ENCODE measurements around the gene THEM5.

Gene THEM5

DNA sequence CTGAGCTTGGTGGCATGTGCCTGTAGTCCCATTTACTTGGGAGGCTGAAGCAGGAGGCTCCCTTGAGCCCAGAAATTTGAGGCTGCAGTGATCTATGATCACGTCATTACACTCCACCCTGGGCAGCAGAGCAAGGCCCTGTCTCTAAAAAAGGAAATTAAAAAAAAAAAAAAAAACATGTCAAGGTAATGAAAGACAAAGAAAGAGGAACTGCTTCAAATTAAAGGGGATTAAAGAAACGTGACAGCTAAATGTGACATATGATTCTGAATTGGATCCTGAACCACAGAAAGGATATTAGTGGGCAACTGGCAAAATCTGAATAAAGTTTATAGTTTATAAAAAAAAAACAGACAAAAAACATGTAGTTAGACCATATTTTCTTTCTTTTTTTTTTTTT is 10.1 kb downstream of the THEM5 start:
- in situ Hi-C loops (cut with MboI; ENCODE audit: low sequenced_read_pairs) = no loop called here

DNA sequence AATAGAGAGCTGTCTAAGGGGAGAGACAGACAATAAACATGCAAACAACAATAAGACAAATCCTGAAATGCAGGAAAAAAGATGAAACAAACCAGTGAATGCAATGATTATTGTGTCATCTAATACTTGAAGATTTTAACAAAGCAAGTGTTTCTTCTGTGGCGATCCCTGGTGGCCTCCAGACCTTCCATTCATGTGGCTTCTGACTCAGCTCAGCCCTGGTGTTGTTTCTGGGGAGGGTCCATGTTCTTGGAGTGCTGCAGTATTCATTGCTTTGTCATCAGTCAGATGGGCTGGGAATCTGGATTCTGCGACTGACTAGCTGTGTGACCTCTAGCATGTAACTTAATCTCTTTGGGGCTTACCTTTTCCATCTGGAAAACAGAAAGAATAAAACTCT is 12.4 kb downstream of the THEM5 start:
- in situ Hi-C loops (cut with MboI; ENCODE audit: low sequenced_read_pairs) = no loop called here

DNA sequence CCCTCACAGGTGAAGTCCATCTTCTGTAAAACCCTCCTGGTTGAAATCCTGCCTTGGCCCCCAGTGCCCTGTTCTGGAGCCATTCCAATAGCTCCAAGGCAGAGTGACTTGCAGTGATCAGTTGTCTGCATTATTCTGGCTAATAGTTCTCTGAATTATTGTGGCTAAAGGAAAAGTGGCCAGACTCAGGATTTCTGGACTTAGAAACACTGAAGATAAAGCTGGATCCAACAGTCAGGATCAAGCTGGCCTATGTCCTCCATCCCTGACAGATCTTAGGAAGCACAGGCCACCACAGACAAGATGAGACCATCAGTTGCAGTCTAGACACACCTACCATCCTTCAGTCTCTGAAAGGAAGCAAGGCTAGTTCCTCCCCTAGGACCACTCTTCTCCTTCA is 13.1 kb downstream of the THEM5 start:
- in situ Hi-C loops (cut with MboI; ENCODE audit: low sequenced_read_pairs) = no loop called here

DNA sequence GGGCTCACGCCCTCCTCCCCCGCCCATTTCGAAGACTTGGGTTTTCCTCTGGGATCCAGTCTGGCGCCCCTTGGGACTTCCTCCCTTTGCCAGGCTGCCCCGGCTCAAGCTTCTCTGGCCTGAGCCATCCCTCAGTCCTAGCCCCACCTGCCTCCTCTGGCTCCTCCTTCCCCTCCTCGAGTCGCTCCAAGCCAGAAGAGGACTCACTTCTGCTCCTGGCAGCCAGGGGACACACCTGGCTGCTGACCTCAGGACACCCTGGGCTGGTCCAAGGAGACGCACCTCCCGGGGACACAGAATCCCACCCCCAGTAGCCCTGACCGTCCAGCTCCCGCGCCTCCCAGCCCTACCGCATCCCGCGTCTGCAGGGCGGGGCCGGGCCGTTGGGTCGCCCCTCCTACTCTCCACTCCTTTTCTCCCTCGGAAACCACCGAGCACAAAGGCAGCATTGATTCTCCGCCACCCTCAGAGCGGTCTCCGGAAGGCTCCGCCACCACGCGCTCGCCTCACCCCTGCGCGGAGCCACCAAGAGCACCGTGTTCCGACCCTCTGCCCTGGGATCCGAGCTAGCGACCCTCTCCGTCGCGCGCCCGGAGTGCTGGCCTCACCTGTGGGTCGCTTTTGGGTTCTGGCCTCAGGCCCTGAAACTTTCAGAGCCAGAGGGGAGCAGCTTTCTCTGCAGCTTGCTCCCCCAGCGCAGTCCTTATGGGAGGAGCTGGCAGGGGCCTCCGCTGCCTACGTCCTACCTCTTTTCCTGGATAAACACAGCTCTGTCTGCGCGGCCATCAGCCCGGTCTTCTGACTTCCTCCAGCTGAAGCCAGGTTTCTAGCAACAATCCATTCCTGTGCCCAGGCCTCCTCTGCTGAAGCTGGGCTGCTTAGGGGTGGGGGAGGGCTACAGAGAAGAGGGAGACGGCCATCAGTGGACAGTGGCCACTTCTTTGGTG is 13.8 kb downstream of the THEM5 start, which contains the start of gene C2CD4D:
TSS of gene C2CD4D (minus strand) at position 364 of the 947 bp plus-strand sequence. CDS start 831 bp downstream, outside the sequence.
- in situ Hi-C loops (cut with MboI; ENCODE audit: low sequenced_read_pairs) = no loop called here

DNA sequence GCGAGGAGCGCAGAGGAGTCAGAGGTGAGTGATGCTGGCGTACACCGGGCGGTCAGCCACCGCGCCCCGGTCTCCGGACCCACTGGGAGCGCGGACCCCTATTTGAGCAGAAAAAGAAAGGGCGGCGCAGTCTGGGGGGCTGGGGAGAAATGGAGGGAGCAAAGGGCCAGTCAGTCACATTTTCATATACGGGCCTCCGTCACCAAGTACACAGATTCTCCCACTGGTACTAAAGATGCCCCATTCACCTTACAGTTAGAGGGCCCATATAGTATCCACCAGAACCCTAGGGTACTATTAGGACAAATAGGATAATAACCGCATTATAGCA is 14.5 kb downstream of the THEM5 start:
- in situ Hi-C loops (cut with MboI; ENCODE audit: low sequenced_read_pairs) = no loop called here

DNA sequence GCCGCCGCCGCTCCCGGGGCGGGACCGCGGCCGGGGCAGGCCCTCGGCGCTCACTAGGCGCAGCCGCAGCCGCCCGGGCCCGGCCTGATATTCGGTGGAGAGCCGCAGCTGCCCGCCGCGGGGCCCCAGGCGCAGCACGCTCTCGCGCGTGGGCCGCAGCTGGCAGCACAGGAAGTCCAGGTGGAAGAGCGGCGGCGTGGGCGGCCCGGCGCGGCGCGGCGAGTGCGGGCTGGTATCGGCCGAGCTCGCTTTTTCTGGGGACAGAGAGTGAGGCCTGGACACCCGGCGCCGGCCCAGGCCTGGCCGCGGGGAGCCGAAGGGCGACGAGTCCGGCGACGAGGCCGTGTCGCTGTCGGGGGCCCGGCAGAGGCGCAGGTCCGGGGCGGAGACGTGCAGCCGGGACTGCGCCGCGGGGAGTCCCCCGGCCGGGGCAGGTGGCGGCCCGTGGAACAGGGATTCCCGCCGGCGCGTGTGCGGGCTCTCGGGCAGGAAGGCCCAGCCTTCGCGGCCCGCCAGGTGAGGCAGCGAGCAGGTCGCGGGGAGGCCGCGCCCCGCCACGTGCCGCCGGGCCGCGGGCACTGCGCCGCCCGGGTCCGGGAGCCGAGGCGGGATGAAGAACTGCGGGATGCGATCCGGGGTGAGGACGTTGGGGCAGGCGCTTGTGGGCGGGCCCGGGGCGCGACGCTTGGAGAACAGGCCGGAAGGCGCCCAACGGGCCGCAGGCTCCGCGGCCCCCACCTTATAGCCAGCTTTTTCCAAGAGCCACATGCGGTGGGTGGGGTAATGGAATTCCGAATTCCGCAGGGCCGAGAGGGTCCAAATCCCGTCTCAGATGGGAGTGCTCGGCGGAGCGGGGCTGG is 15.1 kb downstream of the THEM5 start:
- in situ Hi-C loops (cut with MboI; ENCODE audit: low sequenced_read_pairs) = no loop called here

DNA sequence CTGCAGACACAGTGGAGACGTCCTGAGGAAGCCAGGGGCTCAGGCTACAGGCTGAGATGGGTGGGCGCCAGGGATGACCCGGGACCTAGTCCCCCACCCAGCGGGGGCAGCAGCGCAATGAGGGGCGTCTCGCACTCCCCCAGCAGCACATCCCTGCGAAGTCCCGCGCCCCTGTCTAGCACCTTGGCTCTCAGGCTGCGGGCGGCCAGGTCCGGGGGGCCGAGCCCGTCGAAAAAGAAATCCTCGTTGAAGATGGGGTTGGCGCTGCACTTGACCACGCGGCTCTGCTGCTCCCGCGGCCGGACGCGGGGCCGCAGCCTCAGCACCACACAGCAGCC is 15.7 kb downstream of the THEM5 start:
- in situ Hi-C loops (cut with MboI; ENCODE audit: low sequenced_read_pairs) = no loop called here

DNA sequence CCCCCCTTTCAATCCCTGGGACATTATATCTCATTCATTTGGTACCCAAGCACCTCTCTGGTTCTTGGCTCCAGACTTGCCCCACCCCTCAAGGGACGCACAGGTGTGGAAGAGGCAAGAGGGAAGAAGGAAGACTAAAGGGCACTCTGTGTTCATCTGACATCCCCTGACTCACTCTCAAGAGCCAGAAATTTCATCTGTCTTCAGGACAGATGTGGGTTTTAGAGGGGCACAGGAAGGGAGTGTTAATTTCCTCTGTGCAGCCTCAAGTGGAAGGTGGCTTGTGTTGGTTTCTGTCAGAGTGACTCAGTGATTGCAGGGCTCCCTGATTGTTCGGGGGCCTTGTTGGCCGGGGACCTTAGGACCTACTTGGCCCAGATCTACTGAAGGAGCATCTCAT is 16.3 kb downstream of the THEM5 start:
- in situ Hi-C loops (cut with MboI; ENCODE audit: low sequenced_read_pairs) = no loop called here

DNA sequence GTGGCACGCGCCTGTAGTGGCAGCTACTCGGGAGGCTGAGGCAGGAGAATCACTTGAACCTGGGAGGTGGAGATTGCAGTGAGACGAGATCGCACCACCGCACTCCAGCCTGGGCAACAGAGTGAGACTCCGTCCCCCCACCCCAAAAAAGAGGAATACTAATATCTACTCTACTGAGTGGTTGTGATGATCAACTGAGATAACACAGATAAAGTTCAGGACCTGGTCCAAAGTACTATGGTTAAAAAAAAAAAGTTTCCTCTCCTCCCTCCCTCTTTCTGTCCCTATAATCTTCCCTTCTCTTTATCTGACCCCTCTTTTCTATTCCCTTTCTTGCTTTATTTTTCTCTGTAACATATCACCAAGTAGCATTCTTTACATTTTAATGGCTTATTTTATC is 17.9 kb downstream of the THEM5 start:
- in situ Hi-C loops (cut with MboI; ENCODE audit: low sequenced_read_pairs) = no loop called here

DNA sequence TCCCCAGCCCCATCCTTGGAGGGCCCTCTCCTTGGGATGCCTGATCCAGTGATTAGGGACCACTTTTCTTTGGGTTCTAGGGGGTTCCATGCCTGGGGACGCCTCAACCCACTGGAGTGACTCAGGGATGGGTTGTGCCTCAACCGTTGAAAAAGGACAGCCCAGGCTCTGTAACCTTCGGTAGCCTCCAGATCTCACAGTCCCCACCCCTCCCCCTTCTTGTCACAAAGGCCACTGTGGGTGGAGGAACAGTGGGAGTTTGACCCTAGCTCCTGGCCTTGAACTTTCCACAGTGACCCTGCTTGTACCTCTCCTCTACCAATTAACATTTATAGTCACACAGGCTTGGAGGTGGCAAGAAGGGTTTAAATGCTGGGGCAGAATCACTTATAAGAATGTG is 19.3 kb downstream of the THEM5 start:
- in situ Hi-C loops (cut with MboI; ENCODE audit: low sequenced_read_pairs) = no loop called here

DNA sequence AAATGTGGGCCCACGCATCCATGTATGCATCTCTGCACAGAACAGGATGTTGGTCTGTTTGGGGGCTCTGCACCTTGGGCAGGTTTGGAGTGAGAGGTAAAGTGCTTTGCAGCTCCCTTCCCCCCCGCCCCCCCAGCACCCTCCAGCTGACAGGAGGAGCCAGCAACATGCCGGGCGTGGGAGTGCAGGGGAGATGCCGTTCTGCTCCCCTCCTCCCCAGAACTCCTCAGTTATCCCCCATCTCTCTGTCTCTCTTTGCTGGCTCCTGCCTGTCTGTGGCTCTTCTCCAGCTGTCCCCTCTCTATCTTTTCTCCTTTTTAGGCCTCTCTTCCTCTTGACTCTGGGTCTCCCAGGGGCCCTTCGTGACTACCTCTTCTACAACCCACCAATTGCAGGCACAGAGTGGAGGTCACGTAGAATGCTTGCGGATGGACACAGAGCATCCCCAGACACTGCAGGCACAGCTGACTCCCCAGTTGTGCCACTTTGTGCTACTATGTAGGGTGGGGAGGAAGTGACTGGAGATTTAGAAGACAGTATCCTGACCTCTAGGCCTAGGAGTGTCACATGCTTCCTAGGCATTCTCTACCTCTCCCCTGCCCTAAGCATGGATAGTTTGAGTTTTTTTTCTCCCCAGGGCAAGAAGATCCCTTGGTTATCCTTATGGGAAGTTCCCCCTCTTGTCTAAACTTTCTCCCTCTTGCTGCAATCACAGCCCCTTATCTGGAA is 20.2 kb downstream of the THEM5 start:
- in situ Hi-C loops (cut with MboI; ENCODE audit: low sequenced_read_pairs) = no loop called here

DNA sequence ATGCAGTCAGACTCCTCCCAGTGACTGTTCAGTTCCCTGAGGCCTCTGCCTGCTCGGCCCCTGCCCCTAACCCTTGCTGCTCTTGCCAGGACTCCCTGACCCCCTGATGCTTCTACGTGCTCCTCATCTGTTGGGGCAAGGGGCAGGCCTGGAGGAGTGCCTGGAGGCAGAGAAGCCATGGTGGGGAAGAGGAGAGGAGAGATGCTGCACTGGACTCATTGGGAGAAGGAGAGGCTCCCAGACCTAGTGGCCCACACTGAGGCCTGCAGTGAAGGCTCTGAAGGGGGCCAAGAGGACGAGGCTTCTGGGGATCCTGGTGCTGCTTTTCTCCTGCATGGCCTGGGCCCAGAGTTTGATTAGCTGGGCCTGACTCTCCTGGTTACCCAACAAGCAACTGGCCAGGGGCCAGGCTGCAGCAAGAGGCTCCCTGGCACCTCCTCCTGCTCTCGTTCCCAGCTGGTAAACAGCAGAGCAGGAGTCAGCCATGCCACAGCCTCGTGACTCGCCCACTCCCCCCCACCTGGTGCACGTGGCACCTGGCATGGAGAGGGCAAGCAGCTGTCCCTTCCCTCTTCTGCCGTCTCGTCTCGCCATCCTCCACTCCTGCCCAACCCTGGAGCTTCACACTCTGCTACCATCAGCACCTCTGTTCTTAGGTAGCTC is 21.1 kb downstream of the THEM5 start:
- in situ Hi-C loops (cut with MboI; ENCODE audit: low sequenced_read_pairs) = no loop called here

DNA sequence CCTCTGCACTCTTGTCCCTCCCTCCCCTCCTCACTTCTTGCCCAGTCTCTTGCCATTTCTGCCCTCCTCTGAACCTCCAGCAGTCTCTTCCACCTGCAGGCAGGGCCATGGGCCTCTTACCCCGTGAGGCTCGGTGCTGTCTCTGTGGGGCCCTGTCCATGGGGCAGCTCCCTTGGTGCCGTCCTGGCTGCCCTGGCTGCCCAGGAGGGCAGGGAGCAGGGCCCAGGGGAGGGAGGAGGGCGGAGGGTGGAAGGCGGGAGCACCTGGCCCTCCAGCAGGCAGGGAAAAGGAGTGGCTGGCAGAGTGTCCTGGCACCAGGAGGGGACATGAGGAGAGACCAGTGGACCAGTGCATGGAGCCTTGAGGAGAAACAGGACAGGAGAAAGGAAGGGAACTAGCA is 21.9 kb downstream of the THEM5 start, which contains the start of gene RORC:
TSS of gene RORC (minus strand) at position 198 of the 400 bp plus-strand sequence. CDS start at position 160, 38 bp downstream.
- in situ Hi-C loops (cut with MboI; ENCODE audit: low sequenced_read_pairs) = no loop called here

DNA sequence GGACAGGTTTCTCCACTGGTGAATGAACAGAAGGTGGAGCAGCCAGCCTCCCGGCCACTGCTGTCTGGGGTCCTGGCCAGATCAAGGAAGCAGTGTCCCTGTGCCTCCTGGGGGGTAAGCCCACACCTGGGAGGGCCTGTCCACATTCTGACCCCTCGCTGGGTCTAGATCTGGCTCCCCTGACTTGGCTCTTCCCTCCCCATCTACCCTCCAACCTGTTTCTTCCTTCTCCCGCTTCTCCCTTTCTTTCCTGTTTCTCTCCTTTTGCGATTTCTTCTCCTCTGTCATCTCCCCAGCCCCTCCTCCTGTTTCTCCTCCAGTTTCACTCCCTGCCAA is 22.3 kb downstream of the THEM5 start:
- in situ Hi-C loops (cut with MboI; ENCODE audit: low sequenced_read_pairs) = no loop called here

DNA sequence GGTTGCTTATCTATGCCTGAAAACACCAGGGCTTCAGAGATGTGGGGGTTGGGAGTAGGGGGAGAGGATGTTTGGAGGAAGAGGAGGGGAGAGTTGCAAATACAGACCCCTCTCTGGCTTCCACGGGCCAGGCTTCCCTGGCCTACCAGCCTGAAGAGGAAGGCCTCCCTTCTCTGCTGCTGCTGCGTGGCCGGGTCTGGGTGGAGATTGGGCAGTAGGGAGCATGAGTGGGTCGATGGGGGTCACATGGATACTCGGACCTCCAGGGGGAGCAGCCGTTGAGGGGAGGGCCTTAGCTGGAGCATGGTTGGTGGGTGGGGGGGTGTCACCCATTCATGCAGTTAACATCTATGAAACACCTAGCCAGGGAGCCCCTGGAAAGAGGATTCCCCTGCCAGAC is 23.5 kb downstream of the THEM5 start:
- in situ Hi-C loops (cut with MboI; ENCODE audit: low sequenced_read_pairs) = no loop called here

DNA sequence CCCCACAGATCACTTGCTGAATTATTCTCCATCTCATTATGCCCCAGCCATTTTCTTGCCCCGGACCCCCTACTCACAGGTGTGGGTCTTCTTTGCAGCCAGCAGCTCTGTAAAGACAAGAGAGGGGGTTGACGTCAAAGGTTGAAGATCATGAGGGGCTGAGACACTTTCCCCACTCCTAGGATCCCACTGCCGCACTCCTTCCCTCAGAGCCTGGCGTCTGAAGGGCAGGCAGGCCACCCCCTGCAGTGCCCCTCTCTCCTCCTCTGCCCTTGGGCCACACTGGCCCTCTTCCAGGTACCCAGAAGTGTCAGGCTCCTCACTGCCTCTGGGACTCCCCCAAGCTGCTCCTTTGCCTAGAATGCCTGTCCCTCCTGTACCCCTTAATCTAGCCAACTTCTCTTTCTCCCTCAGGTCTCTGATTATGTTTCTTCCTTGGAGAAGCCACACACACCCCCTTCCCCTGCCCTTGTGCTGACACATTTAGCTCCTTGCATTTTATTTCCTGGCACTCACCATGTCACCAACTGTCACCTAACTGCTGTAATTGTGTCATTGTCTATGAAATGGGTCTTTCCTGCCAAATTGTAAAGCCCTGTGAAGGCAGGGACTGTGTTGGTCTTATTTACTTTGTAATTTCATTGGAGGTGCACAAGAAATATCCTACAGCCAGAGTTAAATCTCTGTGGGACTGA is 24.0 kb downstream of the THEM5 start:
- in situ Hi-C loops (cut with MboI; ENCODE audit: low sequenced_read_pairs) = no loop called here

DNA sequence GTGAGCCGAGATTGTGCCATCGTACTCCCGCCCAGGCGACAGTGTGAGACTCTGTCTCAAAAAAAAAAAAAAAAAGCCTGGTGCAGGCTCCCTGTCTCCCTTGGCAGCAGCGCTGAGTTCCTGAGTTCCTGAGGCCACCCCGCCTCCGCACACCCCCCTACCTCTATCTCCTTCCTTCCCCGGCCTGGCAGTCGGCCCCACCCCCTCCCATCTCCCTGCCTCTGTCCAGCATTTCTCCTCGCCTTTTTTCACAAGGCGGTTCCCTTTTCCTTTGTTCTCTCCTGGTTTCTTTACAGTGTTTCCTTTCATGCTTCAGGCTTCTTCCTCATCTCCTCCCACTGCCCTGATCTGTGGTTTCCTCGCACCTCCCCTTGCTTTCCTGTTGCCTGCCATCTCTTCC is 24.6 kb downstream of the THEM5 start:
- in situ Hi-C loops (cut with MboI; ENCODE audit: low sequenced_read_pairs) = no loop called here

DNA sequence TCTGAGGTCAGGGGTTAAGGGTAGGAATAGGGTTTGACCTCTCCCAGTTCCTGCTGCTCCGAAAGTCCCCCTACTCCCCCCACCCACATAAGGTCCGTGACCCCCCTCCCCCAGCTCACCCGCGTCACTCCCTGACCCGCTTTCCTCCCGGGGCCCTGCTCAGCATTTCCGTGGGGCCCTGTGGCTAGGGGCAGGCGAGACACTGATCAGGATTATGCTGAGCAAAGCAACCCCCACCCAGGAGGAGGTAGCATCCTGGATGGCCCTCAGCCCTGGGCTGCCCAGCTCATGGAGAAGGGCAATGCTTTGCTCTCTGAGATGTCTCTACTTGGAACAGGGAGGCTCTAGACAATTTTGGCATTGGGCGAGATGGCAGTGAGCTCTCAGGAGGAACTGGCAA is 25.7 kb downstream of the THEM5 start:
- in situ Hi-C loops (cut with MboI; ENCODE audit: low sequenced_read_pairs) = no loop called here

DNA sequence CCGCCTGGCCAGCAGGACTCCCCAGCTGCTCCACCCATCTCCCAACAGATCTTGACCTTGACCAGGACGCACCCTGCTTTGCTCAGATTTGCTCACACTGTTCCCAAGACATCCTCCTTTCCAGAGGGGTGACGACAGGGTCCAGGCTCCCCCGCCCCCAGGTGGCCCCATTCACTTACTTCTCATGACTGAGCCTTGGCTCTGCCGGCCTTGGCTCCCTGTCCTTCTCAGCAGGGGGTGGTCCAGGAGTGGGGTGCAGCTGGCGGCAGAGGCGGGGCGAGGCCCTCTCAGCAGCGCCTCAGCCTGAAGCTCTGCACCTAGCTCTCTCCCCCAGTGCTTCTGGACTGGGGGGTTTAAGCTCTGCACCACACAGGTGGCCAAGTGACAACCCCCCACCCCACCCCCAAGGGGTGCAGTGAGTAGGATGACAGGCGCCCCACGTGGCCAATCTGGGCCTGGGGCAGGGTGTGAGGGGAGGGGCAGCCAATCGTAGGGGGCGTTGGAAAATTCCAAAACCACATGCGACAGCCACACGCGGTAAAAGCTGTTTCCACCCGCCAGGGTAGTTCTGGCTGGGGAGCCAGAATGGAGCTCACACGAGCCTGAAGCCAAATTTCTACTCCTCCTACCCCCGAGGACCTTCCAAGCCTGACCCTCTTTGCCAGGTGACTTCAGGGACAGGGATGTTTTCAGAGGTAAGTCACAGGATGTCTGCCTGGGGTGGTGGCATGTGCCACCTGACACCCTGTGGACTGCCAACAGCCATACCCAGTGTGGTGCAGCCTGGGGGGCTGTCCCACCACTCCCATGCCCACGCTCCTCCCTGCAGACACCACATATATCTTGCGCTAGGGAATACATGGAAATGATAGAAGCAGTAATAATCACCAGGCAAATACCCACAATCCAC is 27.5 kb downstream of the THEM5 start:
- in situ Hi-C loops (cut with MboI; ENCODE audit: low sequenced_read_pairs) = no loop called here
